Cardiac fibroblast (primary cell): ENCODE measurements around the gene GRIA2.

Experiments used
- DNase-seq, 2 donors: peaks; one replicate each; pipeline versions ENCODE4 v3.0.0 to v3.0.0-alpha.2; 2010; ENCODE audit warnings: low read depth in 2 of 2
- H3K4me3 ChIP-seq, 2 donors: replicated peaks in 1 of 2; 1 replicate in 1 of 2; 2 replicates in 1 of 2; pipeline ENCODE4 v1.5.1; 2011; ENCODE audit warnings: low read depth in 2 of 2, low read length in 2 of 2, mild to moderate bottlenecking in 2 of 2, moderate library complexity in 1 of 2
- CTCF ChIP-seq: IDR thresholded peaks from one replicate; pipeline ENCODE4 v1.5.1; 2011; ENCODE audit warnings: low read depth, mild to moderate bottlenecking, low read length, inconsistent platforms

Gene GRIA2

GRCh38 chr4:157223456-157223855, 2.9 kb downstream of the GRIA2 start:
- no peak for TF ChIP-seq CTCF
- DNase-seq = no peak
- no peak overlapping the region for H3K4me3 ChIP-seq

- TF ChIP-seq CTCF = no peak
- DNase-seq = no peak
- H3K4me3 ChIP-seq = no peak overlapping the region
Measured at GRCh38 chr4:157225096-157225495, 4.6 kb downstream of the GRIA2 start.

GRCh38 chr4:157226035-157226434, 5.5 kb downstream of the GRIA2 start:
- peak in 1 of 2 donors; percentile 1 for DNase-seq
- no peak overlapping the region for H3K4me3 ChIP-seq
- TF ChIP-seq CTCF = no peak

GRCh38 chr4:157226601-157227000, 6.1 kb downstream of the GRIA2 start:
- DNase-seq = no peak
- no peak overlapping the region for H3K4me3 ChIP-seq
- TF ChIP-seq CTCF = no peak

- no peak overlapping the region for H3K4me3 ChIP-seq
- TF ChIP-seq CTCF = no peak
- no peak for DNase-seq
Measured at GRCh38 chr4:157231525-157231924, 11.0 kb downstream of the GRIA2 start.

- TF ChIP-seq CTCF = no peak
- no peak for DNase-seq
- no peak overlapping the region for H3K4me3 ChIP-seq
Measured at GRCh38 chr4:157242871-157243270, 22.3 kb downstream of the GRIA2 start.

GRCh38 chr4:157244348-157244747, 23.8 kb downstream of the GRIA2 start:
- no peak overlapping the region for H3K4me3 ChIP-seq
- no peak for TF ChIP-seq CTCF
- DNase-seq = no peak
